GM10847 (cell line): ENCODE measurements around the gene MCC.

Experiments used
- POLR2A ChIP-seq: IDR thresholded peaks from 2 replicates; pipeline ENCODE4 v1.6.1; 2011; ENCODE audit not compliant: insufficient read length; ENCODE audit errors: extremely low read depth

The MCC gene

DNA sequence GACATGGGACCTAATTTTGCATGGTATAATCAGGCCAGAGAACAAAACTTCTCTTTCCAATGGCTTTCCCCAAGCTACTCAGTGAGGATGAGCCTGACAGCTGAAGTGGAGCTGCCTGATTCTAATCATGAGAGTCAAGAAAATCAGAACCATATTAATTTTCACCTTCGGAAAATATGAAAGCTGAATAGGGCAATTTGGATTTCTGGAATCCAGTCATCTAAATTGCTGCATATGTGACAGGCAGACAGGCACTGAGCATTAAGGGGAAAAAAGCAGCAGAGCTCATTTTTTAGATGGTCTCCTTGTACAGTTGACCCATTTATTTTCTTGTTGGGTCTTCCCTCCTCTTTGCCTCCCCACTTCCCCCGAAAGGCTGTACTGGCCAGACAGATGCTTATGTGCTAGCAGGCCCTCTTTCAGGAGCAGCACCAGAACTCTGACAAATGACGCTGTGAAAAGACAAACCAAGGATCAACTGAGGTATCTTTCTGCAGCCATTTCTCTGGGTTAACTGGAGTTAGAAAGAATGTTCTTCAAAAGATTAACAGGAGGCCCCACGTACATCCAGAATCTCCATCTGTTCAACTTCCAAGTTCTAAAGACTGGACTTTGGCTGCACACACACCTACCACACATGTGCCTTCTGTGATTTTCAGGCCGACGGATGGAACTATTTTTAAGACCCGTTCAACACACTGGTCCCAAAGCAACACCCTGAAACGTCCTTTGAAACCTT is 336.4 kb downstream of the MCC start:
- TF ChIP-seq POLR2A: no peak

GRCh38 chr5:113150821-113151220 is 337.4 kb downstream of the MCC start:
- no peak for TF ChIP-seq POLR2A

DNA sequence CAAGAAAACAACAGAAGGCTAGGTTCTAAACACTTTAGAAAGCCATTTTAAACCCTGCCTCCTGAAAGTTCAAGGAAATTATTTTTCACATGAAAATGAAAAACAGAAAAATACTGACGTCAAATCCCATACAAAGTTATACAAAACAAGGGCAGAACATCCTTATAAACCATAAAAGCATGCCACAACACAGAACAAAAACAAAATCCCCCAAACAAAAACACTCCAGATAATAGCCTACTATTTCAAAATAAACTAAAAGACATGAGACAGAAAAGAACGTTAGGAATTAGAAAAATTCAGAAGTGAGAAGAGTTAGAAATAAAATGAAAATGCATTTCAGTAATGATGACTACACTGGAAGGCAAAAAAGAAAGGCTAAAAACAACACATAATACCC is 338.0 kb downstream of the MCC start:
- TF ChIP-seq POLR2A: no peak

- TF ChIP-seq POLR2A: no peak
These were observed 340.7 kb downstream of the MCC start for GRCh38 chr5:113147537-113147936.

DNA sequence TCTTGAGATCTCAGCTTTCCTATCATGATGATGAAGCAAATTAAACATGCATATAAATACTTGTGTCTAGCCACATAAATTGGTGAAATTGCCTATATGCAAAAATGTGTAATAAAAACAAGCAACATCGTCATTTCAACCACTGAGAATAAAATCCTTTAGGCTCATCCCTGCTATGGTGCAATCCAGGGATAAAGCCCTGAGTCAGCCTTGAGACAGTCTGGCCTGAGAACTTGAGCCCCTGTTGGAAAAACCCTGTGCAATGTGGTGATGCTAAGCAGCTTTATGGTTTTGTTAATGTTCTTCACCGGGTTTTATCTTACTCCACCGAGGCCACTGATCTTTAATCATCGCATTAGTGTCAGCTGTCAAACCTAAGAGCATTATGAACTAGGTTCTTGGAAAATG is 341.1 kb downstream of the MCC start:
- TF ChIP-seq POLR2A: no peak

DNA sequence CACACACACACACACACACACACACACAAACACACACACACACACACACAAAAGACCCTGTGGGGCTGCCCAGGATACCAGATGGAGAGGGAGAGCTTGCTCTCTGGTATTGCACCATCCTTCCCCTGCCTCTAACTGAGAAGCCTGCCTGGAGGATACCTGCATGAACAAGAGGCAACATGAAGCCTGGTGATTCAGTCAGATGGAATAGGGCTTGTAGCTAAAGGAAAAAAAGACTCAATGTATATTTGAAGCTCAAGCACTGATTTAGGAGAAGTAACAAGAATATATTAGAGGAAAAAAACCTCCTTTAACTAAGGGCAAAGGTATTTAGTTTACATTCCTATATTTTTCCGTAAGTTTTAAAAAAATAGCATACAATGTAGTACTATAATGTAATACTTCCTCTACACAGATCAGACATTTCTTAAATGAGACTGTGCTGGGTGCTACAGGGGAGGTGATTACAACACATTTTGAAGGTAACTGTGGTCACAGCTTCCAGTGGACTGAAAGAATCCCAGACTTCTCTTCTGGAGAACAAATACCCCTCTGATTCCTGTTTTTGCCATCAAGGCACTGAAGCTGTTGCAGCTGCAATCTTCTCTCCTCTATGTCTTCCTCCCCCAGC is 342.4 kb downstream of the MCC start:
- TF ChIP-seq POLR2A: no peak

DNA sequence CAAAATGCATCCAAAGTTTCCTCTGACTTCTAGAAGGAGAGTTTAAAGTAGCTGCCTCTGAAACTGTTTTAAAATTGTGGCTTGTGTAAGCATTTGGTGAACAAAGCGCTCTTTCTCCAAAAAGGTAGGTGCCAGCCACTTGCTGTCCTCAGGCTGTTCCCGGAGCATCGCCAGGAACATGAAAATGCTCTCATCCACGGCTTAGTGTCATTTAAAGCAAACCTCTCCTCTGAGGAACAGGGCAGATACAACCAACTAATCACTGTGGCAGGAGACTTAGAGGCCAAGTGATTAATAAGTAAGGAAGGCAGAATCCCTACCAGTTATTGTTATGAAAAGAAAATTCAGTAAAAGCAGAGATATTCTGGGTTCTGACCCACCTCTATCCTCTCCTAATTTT is 346.1 kb downstream of the MCC start:
- TF ChIP-seq POLR2A: no peak

DNA sequence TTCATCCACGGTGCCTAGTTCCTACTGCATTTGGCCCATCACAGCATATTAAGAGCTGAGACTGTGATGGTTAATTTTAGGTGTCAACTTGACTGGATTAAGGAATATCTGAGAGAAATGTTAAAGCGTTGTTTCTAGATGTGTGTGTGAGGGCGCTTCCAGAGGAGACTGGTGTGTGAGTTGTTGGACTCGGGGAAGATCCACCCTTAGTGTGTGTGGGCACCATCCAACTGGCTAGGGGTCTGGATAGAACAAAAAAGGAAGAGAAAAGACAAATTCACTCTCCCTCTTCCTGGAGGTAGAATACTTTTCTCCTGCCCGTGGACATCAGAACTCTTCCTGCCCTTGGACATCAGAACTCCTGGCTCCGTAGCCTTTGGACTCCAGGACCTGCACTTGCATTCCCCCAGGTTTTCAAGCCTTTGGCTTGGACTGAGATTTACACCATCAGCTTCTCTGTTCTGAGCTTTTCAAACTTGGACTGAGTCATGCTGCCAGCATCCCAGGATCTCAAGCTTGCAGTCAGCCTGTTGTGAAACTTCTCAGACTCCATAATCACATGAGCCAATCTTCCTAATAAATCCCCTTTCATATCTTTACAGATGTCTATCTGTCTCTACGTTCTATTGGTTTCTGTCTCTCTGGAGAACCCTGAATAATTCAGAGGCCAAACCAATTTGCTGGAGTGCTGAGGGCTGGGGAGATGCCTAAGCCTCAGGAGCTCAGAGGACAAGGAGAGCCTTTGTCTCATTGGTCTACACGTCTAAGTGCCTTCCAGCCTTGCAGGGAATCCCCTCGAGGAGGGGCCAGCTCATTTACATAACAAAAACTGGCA is 347.2 kb downstream of the MCC start:
- TF ChIP-seq POLR2A: no peak

DNA sequence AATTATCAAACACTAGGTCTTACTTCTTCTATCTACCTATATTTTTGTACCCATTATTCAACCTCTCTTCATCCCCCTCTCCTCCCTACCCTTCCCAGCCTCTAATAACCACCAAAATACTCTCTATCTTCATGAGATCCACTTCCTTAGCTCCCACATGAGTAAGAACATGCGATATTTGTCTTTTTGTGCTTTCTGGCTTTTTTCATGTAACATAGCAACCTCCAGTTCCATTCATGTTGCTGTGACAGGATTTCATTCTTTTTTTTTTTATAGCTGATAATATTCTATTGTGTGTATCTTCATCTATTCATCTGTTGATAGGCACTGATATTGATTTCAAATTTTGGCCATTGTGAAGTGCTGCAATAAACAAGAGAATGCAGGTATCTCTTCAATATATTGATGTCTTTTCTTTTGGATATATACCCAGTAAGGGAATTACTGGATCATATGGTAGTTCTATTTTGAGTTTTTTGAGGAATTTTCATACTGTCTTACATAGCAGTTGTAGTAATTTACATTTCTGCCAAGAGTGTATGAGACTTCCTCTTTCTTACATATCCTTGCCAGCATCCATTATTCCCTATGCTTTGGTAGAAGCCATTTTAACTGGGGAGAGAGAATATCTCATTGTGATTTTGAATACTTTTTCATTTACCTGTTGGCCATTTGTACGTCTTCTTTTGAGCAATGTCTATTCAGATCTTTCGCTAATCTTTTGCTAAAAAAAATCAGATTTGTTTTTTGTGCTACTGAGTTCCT is 354.9 kb downstream of the MCC start:
- no peak for TF ChIP-seq POLR2A

DNA sequence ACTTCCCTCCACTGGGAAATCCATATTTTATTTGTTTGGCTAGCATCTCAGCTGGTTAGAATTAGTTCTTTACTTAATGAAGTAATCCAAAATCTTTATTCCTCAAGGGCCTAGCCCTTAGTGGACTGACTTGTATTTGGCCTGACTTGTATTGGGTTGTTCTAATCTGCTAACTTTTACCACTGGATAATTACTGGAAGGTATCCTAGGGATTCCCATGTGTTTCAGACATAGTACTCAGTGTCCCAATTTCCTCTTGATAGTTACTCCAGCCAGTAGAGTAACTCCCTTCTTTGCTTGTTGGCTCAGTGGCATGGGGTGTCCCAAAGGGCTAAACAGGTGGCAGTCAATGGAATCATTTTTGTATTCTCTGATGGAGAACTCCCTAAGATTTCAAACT is 355.7 kb downstream of the MCC start:
- TF ChIP-seq POLR2A: no peak

GRCh38 chr5:113128641-113129330 is 359.5 kb downstream of the MCC start:
- TF ChIP-seq POLR2A: no peak

DNA sequence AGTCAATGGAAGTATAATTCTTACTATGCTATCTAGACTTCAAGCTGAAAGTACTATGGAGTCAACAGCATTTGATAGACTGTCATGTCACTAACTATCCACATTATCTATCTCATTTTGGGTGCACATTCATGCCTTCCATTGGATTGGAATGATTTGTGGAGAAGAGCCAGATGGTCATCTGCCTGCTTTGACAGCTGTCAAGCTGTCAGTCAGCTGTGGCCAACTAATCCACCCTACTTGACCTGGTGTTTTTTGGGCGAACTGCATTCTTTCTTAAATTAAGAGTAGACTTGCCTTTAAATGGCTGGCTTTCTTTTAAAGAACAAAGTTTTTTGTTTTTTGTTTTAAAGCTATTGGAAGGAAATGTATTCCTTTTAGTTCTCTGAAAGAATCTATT is 360.2 kb downstream of the MCC start:
- no peak for TF ChIP-seq POLR2A

GRCh38 chr5:113127021-113127420 is 361.2 kb downstream of the MCC start:
- TF ChIP-seq POLR2A: no peak

GRCh38 chr5:113125371-113125770 is 362.9 kb downstream of the MCC start:
- no peak for TF ChIP-seq POLR2A

DNA sequence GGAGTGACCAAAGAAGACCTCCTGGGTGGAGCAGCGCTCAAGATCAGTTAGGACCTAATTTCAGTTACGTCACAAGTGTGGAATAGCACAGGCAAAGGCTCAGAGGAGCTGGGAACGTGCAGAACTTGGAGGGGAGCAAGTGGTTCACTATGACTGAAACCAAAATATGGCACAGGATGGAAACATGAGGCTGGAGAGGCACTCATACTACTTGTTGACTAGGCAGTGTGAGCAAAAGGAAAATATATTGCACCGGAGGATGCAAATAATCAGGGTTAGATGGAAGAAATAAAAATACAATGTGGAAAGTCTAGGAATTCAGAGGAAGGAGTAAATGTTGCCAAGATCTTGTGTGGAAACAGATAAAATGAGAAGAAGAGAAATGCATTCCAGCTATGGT is 363.3 kb downstream of the MCC start:
- TF ChIP-seq POLR2A: no peak
